Measurements from ENCODE around the gene ASTN2.

The ASTN2 gene

DNA sequence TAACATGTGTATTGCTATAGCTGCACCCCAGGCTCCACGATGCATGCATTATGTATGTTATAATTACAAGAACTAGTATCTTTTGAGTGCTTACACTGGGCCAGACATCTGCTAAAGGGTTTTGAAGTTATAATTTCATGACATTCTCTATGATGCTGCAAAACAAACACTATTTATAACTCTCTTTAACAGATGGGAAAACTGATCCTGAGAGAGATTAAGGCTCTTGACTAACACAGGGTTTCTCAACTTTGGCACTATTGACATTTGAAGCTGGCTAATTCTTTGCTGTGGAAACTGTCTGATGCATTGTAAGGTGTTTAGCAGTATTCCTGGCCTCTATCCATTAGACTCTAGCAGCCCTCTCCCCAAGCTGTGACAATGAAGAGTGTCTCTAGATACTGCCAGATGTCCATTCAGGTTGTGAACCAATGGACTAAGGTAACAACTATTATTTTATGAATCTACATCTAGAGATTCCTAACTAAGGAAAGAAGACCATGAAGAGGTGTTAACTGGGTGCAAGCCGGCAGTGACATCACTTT lies 258.6 kb downstream of the ASTN2 start:
- DNase-seq: no peak

DNA sequence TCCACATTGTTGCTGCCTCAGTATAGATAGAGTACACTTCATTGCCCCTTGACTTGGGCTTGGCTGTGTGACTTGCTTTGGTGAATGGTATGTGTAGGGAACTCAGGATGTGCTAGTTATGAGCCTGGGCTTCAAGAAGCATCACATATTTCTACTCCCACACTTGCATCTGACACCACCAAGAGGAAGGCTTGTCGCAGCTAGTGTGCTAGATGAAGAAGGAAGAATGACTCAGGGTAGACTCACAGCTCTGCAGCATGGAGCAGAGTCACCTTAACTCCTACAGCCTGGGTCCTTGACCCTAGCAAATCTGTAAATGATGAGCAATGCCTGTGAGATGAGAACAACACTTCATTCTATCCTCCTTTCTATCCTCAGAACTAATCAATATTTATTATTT lies 261.8 kb downstream of the ASTN2 start:
- no peak for DNase-seq

DNA sequence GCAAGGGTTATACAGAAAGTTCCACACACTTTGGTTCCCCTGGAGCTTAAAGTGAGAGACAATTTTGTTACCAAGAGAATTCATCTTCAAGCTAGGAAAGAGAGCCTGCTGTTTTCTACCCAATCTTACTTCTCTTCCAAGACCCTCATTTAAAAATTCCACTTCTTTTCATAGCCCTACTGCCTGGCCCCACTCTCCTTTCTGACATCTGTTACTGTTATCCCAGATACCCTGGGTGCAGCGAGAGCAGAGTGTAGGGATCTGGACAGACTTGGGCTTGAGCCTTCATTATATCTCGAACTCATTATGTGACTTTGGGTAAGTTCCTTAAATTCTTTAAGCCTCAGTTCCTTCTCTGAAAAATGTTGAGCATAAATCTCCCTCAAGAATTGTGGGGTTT lies 263.1 kb downstream of the ASTN2 start:
- DNase-seq: no peak

DNA sequence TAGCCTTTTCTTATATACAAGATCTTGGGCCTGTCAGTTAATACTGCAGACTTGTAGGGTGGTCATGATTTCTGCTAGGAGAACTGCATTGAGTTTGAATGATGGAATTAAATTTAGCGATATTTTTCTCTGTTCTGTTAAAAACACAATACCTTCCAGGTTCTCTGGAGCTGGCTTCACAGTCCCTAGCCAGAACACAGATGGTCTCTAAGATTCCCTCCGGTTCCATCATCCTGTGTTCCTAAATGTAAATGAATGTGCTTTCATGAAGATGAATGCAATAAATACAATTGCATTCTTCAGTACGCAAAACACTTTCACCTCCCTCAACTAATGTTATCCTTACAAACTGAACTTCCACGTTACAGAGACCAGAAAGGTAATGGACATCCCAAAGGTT lies 264.9 kb downstream of the ASTN2 start:
- DNase-seq: no peak

DNA sequence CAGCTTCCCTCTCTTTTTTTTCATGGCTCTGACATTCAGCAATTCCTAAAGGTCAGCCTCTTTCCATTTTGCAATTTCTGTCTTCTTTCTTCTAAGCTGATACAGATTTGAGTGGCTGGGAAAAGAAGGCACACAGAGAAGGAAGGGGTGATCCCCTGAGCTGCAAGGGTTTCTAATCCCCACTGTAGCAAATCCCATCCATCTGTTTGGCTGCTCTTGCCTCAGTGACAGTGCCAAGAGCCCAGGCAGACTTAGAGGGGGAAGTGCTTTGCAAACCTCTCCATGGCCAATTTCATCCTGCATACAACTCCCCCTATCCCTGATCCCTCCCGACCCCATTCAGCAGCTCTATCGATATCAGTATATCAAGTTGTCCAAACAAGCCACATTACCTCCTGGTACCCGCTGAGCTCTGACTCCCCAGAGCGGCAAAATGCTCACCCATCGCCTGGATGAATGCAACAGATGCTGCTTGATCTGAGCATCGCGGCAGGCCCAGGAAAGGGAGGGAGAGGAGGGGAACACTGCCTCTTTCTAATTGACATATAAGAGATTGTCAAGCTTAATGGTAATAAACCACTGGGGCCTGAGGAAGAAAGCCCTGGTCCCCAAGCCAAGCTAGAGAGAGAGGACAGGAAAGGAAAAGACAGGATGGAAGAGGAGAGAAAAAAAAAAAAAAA lies 268.9 kb downstream of the ASTN2 start:
- no peak for DNase-seq

DNA sequence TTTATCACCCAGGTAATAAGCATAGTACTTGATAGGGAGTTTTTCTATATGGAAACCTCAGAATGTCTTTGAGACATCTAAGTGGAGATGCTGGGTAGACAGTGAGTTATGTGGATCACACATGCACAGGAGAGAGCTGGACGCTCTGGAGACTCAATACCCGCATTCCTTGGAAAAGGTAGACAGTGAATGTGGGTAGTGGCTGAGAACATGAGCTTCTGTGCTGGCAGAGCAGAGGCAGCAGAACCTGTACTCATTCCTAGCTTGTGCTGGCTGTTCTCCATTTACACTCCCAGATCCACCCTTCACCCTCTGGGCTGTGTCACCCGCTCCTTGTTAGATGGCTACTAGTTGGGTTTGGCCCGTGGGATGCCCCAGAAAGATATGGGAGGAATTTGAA lies 269.8 kb downstream of the ASTN2 start:
- no peak for DNase-seq

DNA sequence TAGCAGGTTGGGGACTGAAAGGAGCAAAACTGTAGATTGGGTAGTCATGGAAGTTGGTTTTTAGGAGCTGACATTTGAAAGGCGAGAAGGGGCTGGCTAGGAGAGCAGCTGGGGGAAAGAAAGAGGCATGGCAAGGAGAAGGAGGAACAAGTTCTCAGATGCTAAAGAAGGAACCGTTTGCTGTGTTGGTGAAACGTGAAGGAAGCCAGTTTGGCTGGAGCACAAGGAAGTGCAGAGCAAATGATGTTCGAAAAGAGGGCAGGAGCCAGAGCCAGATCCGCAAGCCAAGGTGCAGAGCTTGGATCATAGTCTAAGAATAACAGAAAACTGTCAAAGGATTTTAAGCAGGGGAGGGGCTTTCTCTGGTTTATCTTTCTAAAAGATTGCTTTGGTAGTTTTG lies 276.6 kb downstream of the ASTN2 start:
- DNase-seq: no peak

DNA sequence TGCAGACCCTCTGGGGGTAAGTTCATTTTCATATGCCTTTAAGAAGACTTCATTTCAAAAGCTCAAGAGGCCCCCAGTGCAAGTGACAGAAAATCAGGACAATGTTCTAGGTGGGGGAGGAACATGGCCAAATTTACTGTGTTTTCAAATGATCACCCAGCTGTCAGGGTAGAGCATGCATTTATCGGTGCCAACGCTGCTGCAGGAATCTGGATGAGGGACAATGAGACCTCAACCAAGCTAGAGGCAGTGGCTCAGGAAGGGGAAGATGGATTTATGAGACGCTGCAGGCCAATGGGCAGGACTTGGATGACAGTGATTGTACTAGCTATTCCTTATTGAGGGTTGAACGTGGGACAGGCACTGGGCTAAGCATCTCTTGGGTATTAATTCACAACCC lies 278.4 kb downstream of the ASTN2 start:
- no peak for DNase-seq

DNA sequence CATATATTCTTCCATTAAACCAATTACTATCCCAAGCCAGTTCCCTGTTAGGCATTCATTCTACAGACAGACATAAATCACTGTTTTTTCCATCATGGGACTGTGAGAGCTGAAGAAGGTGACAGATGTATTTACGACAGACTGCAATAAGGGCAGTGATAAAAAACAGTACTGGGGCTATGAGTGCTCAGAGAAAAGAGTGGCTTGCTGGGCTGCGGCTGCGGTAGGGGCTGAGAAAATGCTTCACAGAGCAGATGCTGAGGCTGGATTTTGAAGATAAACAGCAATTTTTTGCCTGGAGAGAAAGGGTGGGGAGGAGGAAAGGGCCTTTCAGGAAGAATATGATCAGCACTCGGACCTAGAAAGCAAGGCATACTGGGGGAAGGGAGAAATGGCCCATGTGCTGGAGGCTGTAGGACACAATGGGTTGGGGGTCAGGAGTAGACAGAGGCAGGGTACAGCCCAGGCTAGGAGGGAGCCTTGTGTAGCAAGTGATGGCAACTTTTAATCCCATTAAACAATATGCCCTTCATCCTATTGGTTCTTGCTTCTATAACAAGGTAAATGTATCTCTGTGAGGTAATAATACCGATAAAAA lies 279.3 kb downstream of the ASTN2 start:
- DNase-seq: no peak

DNA sequence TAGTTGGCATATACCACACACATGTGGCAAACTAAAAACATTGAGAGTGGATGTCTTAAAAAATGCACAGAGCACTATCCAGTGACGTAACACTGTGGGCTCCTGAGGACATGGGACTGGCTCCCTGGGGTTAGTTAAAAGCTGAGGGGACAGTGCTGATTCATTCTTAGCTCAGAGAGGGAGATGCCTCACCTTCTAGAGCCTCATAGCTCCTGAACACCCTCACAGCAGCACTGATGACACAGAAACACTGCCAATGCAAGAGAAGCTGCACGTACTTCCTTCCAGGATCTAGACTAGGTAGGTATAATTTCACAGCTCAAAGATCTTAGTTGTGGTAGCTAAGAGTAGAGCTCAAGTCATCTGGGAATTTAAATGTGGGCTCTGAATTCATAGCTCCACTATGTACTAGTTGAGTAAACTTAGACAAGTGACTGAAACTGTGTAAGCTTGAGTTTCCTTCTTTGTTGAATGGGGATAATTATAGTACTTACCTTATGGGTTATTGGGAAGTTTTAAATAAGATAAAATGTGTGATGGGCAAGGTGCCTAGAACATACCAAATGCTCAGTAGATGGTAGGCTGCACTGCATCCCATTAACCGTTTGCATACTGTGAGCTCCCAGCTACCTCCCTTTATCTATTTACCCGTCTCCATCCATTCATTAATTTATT lies 279.9 kb downstream of the ASTN2 start:
- DNase-seq: no peak

DNA sequence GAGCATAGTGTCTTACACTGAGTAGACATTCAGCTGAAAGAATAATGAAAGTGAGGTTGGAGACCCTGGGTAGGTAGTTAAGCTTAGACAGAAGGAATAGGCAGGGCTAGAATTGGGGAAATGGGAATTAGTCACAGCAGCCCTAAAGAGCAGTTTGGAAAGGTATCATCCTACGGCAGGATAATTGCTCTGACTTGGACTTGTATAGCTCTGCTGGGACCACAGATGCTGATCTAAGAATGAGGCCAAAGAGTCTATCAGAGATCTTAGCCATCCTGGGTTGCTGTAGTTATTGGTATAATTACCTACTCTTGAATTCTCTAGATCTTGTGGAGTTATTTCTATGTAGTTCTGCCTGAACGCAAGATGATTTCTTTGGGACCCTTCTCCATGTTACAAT lies 288.0 kb downstream of the ASTN2 start:
- no peak for DNase-seq

DNA sequence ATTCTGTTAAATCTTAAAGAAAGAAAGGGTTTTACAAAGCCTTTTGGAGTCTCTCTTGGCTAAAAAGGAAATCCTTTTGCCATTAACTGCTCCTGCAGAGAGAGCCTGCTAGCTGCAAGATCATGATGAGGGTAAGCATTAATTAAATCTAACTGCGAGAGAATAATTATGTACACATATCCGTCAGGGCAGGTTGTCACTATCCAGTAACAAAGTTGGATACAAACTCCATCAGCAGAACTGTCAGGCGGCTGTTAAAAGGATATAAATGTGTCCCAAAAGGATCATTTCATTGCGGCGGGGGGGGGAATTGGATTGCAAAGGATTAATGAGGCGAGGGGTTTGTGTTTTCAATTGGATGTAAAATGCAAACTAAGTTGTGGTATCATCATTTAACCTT lies 289.3 kb downstream of the ASTN2 start:
- DNase-seq: no peak

DNA sequence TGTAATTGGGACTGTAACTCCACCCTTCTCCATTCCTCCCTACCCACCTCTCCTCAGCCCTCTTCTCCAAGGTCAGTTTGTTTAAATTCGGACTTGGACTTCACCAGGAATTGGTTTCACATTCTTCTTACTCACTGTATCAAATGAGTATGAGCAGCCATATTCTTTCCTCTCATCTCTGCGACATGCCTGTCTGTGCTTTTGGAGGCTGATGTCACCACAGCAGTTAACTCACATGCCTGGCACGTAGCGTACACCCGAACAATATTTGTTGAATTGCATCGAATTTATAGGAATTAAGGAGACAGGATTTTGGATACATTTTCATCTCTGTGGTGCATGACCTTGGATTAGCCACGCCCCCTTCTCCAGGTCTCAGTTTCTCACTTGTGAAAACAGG lies 291.1 kb downstream of the ASTN2 start:
- no peak for DNase-seq

DNA sequence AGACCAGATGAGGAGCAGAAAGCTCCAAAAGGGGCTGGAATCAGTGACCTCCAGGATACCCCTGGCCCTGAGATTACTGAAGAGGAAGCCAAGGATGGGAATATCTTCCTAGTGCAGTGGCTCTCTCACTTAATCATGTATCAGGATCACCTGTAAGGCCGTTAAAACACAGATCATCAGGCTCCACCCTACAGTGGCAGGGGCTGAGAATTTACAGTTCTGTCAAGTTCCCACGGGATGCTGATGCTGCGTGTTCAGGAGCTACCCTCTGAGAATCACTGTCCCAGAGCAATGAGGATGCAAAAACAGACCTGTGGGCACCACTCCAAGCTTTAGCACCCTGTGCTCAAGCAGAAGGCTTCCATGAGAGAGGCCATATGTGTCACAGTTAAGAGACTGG lies 291.9 kb downstream of the ASTN2 start:
- DNase-seq: no peak

DNA sequence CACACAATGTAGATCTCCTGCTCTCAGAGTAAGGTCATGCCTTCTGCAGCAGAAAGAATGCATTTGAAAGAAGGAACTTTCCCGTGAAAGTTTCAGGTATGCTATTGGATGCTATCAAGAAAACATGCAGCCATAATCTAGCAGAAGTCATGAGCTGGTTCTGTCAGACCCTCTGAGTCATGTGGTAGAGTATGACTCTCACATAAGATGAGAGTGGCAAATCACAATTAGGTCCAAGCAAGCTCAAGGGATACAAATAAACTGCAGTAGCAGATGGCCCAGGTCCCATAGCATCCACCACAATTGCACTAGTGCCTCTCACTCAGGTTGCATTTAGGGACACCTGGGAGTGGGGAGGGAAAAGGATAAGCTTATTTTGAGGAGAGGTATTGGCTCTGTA lies 292.8 kb downstream of the ASTN2 start:
- no peak for DNase-seq

DNA sequence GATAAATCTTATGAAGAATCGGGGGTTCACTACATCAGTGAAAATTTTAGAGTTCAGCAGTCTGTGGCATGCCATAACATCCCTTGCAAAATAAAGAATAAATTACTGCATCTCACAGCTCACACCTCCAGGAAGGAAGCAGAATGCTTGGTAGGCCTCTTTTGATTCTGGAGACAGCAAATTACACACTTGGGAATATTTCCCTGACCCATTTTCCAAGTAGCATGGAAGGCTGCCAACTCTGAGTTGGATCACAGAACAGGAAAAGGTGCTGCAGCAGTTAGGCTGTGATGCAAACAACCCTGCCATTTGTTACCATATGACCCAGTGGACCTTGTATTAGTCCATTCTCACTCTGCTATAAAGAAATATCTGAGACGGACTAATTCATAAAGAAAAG lies 293.5 kb downstream of the ASTN2 start:
- DNase-seq: no peak

DNA sequence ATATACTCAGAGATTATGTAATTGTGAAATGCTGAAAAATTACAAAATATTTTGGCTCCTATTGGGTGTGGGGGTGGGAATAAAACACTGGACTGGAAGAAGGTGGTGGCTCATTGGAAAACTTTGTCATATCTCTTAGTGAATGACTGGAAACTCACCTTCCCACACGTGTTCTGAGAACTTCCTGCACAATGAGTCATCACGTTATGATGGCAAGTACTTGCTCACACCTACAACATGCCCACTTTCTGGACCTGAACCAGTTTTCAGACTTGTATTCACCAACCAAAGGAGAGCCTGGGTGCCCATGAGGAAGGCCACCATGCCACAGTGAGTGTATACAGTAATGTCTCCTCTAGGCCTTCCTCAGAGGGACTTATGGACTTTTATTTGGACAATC lies 294.8 kb downstream of the ASTN2 start:
- no peak for DNase-seq

DNA sequence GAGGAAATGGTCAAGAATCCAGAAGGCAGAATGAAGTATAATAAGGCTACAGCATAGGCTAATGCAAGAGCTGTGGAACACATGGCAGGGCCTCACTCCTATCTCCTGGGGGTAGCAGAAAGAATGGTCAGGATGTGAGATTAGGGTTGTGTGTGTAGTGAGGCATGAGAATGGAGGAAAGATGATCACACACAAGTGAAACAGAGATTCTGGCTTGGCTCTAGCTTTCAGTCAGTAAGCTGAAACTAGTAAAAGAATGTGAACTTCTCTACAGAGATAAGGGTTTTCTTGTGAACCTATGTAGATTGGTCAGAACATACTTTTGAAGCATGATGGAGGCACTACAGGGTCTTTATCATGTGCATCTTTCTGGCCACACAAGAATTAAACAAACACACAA lies 298.8 kb downstream of the ASTN2 start:
- DNase-seq: no peak

DNA sequence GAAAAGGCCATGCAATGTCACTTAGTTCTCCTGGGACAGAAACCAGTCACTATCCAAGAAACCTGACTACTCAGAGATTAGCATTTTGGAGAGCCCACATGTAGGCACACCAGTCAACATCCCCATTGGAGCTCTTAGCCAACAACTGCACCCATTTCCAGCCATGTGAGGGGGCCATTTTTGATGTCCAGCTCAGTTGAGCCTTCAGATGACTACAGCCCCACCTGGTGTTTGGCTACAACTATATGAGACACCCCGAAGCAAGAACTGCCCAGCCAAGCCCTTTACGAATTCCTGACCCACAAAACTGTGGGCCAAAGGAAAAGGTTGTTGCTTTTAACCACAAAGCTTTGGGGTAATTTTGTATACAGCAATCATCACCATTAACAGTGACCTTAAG lies 300.1 kb downstream of the ASTN2 start:
- DNase-seq: no peak

DNA sequence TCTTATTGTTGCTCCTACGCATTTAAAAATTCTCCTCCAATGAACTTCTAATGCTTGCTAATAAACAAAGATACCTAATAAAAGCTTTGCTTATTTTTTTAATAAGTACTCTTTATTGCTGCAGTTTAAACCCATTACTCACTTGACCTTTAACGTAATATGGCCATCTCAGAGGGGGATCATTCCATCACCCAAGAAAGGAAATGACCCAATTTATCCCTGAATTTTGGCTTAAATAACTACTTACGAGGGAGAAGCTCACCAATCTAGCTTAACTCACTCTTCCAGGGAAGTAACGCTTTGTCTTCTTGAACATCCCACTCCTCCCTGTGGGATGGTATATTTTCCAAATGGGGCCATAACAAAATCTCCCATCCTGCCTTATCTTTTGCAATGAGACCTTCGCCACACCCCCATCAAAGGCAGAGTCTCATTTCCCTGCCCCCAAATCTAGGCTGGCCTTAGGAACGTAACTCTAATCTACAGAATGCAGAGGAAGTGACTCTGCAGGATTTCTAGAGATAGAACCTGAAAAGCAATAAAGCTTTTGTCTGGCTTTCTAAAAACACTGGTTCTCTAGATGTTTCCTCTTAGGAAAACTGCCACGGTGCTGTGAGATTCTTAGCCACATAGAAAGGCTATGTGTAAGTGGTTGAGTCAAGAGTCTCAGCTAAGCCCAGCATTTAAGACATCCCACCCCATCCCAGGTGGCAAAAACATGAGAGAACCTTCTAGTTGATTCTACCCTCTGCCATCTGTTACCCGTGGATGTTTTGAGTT lies 310.0 kb downstream of the ASTN2 start:
- DNase-seq: no peak

DNA sequence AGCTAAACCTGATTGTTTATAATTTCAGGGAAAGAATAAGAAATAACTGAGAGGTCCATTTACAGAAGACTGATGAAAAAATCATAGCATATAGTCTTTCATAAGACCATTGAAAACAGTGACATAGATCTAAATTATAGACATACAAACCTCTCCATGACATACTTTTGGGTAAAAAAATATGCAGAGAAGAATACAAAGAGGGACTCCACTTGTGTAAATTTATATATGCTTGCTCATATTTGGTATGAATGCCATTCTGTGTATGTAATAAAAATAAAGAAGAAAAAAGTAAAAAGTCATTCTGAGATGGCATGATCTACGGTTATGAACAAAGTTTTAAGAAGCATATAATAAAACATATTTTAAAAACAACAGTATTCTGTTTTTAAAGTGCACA lies 310.7 kb downstream of the ASTN2 start:
- DNase-seq: no peak

DNA sequence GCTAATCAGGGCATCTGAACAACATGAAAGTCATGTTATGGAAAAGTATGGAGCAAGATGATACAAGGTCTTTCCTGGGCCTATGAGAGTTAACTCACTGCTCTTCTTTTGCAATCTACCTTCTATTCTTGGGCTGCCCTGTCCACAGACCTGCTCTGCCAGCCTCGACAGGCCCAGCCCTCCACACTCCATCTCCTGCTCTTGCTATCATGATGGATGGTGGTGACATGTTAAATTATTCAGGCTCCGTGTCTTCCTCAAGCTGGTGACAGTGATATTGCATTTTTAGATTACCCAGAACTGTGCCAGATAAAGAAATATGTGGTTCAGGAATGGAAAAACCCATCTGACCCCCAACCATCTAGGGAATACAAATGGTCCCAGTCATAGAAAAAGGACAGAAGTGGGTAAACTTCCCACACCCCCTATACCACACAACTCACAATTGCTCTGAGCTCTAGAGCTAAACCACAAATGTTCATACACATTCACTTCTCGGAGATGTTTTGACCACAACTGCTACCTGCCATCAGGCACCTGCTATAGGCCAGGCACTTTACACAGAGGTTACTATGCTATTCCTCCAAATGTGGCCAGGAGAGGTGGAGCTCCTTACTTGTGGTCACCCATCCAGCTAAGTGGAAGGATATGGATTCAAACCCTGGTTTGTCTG lies 311.3 kb downstream of the ASTN2 start:
- no peak for DNase-seq

DNA sequence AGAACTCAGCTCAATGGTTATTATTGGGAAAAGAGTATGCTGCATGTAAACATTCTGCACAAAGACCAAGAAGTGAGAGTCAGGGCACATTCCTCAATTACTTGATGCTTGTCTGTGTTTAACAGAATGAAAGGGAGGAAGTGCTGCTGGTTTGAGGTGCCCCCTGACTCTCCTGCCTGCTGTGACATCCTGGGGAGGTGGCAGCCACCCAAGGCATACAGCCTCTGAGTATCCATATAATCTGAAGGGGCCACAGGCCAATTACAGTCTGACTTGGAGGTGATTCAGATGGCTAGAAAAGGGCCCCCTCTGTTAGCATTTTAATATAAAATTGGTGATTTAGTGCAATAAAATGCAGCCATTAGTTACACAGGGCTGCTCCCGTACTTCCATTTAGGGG lies 313.8 kb downstream of the ASTN2 start:
- no peak for DNase-seq

Data from suppressor macrophage treated with lipopolysaccharide for 4 hours (primary cell).